Measurements from ENCODE around the gene CHST3.
"Not testable (repeated sequence)": the region's sequence is repeated elsewhere in the genome, so short reads cannot be mapped to it uniquely, and the experiment has no call there.

Gene CHST3

DNA sequence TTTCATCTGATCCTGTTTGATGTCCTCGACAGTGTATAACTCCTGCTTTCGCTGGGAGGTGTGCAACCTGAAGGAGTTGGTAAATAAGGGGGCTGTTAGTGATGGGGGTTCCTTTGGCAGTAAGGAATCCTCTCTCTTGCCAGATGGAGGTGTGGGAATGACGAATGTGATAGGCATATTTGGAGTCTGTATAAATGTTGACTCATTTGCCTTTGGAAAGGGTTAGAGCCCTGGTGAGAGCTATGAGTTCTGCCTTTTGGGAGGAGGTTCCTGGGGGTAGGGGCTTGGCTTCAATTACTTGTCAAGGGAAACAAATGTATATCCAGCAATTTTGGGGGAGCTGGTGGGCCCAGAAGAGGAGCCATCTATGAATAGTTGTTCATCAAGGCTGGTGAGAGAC lies 11.4 kb upstream of the CHST3 start:
- DNase-seq, result no peak

DNA sequence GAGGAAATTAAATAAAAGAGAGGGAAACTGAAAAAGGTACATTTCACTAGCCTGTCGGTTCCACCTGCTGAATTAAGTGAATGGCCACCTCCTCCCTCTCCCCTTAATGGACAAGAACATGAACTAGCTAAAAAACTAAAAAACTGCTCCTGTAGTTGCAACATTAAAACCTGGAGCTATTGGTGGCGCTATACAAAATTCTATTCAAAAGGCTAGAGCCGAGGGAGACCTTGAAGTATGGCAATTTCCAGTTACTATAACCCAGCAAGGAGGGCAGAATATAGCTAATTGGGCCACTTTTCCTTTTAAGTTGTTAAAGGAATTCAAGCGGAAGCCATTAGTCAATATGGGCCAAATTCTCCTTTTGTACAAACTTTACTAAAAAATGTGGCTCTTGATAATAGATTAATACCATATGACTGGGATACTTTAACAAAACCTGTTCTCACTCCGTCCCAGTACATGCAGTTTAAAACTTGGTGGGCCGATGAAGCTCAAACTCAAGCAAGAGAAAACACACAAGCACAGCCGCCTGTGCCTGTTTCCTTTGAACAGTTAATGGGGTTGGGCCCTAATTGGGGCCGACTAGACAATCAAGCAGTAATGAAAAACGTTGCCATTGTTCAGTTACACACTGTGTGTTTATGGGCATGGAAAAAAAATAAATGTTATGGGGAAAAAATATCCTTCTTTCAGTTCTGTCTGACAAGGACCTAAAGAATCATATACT lies 6.5 kb upstream of the CHST3 start:
- no peak for DNase-seq

DNA sequence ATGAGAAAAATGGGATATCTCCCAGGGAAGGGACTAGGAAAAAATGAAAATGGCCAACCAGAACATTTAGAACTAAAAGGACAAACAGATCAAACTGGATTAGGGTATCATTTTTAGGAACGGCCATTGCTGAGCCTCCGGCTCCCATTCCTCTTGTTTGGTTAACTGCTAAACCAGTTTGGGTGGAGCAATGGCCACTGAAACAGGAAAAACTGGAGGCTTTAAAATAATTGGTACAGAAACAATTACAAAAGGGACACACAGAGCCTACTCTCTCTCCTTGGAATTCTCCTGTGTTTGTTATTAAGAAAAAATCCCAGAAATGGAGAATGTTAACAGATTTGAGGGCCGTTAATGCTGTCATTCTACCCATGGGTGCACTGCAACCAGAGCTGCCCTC lies 4.7 kb upstream of the CHST3 start:
- no peak for DNase-seq

DNA sequence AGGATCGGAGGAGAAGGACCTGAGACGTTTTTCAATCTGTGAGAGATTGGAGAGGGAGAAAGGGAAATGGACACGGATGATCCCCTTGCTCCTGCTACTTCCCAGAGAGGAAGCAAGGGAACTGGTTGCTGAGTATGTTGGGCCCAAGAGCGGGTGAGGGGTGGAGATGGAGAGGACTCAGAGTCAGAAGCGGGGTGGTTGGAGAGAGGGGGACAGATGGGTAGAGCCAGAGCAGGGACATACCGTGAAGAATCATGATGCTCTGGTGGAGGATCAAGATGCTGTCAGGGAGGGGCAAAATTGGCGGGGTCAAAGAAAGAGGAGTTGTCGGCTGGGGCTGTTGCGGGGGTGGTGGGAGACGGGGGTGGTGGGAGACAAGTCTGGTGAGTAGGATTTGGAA lies 2.4 kb upstream of the CHST3 start:
- no peak for DNase-seq

DNA sequence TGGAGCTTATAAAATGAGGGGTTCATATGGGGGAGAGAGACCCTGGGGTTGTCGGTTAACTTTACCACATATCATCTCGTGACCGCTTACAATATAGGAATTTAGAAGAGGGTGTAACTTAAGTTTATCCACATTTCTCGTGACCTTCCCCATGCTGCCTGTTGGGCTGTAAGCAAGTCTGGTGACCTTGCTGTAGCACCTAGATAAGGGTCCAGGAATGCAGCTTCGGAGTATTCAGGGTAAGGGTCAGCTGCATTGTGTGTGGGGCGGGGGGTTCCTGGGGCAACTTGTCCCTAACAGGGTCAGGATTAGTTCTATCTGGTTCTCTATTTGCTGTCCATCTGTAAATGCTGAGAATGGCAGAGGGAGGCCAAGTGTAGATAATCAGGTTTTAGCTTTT lies 1.3 kb upstream of the CHST3 start:
- no peak for DNase-seq

DNA sequence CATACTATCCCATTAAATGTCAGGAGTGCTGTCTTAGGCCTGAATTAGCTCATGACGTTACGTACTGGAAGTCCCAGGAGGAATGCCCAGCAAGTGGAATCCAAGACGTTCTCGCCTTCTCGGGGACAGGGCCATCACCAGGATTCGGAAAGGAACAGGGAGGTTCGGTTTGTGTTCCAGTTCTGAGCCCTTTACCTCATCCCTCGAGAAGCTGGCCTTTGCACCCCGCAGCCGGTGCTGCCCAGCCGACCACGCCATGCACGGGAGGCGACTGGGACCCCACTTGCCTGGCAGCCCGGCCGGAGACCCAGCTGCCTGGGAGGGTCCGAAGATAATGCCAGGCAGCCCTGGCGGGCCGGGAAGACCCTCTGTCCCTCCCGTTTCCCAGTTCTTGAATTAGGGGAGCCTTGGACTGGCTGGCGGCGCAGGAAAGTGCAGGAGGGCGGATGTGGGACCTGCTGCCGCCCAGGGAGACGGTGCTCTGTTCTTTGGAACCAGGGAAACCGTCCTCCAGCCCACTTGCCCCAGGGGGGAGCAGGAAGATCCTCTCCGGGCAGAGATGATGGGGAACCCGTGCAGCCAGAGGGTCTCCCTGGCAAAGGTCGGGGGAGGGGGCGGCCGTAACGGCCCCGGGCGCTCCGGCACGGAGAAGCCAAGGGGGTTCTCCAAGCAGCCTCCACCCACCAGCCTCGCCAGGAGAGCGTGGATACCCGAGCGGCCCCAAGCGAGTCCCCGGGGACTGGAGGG lies 671 bp upstream of the CHST3 start:
- DNase-seq, result no peak

DNA sequence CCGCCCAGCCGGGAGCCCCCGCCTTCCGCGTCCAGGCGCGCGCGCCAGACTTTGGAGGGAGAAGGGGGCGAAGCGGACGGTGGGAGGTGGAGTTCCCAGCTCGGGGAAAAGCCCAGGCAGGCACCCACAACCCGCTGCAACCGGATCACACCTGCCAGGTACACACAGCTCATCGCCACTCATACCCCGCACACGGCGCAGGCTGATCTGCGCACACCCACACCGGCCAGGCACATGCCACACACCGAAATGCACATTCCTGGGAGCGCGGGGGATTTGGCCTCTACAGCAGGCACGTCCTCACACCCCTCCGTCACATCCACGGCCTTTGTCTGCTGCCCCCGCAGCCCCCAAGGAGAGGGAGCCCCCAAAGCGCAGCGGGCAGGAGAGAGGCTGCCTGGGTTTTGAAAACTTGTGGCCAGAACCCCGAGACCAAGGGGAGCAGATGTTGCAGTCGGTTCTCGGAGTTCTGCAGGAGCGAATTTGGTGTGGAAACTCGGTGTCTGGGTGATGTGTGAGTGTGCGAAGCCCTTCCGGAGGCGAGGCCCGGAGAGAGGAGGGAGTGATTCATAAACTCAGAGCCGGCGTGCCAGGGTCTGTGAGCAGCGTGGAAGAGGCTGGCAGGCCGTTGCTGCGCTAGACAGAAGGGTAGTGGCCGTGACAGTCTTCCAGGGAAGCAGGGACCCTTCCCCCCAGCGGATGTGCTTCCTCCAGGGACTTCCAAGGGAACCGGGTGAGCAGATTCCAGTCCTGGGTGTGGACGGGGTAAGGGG lies 734 bp downstream of the CHST3 start:
- DNase-seq, result peak; percentile 63 to 70

DNA sequence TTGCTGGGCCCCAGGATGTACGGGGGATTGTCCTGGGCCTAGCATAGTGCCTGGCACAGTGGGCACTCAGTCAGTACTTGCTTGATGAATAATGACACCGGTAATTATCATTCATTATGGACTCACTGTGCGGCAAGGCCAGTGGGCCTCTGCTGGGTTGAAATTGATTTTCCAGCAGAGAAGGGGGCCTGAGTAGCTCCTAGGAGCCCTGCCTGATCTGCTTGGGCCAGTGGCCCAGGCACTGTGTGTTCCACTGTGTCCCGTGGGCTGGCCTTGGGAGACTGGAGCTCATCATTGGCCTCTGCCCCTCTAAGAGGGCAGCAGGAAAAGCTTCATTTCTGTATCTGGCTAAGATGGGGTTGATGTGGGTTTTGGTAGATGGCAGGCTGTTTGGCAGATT lies 1.4 kb downstream of the CHST3 start:
- no peak for DNase-seq

DNA sequence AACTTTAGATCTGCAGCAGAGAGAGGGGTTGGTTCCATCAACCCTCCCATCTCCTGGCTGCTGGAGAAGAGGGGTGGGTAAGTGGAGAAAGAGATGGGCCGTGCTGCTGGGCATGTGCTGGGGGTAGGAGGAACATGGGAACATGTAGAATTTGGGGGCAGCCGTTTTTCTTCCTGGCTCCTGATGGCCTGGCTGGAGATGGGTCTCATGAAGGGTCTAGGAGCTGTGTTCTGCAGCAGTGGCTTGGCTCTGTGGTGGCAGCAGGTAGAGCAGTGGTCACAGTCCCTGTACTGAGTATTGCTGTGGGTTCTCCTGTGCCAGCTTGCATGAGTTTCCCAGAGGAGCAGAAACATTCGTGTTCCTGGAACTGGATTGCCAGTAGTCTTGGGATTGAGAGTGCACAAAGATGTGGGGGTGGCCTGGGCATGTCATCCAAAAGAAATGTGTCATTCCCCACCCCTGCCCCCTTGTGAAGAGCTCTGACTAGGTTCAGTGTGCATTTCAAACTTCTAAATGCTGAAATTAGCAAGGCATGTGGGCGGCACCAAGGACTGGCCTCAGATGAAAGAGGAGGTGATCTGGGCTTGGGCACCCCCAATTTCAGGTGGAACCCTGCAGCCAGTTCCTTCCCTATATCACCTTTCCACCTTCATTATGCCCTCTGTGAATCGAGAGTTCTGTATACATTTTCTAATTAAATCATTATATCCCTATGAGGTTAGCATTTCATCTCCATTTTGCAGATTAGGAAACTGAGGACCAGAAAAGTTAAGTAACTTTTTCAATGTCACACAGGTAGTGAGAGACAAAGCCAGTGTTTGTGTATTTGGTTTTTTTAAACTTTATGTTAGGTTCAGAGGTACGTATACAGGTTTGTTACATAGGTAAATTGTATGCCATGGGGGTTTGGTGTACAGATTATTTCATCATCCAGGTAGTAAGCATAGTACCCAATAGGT lies 2.1 kb downstream of the CHST3 start:
- DNase-seq, result peak in 1 of 2 experiments; percentile 27

DNA sequence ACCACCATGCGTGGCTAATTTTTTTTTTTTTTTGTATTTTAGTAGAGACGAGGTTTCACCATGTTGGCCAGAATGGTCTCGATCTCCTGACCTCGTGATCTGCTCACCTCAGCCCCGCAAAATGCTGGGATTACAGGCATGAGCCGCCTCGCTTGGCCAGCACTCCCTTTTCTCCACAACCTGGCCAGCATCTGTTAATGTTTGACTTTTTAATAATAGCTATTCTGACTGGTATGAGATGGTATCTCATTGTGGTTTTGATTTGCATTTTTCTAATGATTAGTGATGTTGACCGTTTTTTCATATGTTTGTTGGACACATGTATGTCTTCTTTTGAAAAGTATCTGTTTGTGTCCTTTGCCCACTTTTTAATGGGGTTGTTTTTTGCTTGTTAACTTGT lies 3.8 kb downstream of the CHST3 start:
- DNase-seq, result not testable (repeated sequence)

DNA sequence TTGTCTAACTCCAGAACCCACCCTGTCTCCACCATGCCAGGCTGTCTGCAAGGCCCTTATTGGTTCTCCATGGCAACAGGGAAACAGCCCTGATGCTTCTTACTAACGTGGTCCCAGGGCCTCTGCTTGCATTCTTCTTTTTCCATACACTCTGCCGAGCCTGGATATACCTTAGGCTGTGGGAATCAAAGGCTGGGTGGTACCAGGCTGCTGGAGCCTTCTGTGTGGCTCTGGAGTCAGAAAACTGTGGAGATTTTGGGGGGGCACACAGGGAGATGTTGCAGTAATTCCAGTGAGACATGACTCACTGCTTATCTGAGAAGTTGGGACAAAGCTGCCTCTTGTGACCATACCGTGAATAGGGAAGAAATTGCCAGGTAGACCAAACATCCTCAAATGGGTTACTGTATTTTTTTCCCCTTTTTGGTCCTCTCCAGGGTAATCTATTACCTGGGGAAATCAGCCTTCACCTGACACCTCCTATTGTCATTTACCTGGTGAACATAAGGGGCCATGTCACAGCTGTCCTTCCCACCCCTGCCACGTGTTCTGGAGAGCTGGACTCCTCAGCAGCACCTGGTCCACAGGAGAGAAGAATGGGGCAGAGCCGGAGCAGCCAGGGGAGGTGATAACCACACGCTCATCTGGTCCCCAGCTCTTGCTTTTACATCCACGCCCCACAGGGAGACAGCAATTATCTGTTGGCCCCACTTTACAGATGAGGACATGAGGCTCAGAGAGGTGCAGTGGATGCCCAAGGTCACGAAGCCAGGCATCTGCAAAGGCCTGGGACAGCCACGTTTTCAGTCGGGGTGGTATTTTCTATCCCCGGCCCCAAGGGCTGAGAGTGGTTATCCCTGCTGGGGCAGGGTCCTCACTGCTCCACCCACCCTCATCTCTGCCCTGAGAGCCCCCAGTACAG lies 4.6 kb downstream of the CHST3 start:
- DNase-seq, result no peak

DNA sequence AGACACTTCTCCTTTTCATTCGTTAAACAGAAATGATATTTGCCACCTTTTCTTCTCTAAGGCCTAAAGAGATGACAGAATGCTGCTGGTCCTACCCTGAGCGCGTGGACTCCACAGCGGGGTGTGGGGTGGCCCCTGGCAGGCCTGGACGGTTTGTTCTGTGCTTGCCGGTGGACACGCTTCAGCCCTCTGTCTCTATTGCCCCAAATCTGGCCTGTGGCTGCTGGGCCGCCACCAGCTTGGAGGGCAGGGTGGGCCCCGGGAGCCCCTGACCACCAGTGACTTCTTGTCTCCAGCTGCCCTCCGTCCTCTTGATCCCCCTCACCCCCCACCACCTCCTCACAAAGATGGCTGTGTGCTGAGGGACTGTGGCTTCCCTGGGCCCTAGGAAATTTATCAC lies 5.7 kb downstream of the CHST3 start:
- no peak for DNase-seq

DNA sequence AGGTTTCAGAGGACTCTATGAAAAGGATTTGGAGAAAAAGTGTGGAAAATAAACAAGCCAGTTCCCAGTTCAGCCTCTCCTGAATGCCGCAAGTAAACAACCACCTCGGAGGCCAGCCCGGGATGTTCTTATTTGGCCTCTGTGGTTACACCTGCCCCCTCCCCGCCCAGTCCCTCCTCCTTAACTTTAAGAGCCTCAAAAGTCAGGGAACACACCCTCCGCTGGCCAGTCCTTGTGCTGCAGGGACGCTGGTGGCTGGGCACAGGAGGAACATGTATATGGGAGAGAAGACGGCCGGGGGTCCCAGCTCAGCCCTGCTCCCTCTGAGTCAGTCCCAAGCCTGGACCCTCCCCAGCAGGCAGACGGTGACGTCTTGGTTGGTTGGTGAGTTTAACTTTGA lies 6.1 kb downstream of the CHST3 start:
- peak in 1 of 2 experiments; percentile 27 for DNase-seq

DNA sequence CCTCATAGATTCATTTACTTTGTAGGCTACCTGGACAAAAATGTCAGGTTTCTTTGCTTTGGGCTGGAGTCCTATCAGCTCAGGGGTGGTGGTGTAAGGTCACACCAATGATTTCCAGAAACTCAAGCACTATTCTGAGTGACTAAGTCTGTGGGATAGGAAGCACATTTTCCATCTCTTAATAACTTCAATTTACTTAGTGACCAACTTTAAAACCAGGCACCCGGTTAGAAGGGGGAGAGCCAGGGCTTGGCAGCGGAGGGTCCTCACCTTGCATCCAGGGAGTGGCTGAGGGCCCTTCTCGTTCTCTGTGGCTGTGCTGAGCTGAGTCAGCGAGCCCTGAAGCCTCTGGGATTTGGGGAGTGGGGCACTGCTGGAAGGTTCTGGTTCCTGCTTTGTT lies 6.7 kb downstream of the CHST3 start:
- no peak for DNase-seq

DNA sequence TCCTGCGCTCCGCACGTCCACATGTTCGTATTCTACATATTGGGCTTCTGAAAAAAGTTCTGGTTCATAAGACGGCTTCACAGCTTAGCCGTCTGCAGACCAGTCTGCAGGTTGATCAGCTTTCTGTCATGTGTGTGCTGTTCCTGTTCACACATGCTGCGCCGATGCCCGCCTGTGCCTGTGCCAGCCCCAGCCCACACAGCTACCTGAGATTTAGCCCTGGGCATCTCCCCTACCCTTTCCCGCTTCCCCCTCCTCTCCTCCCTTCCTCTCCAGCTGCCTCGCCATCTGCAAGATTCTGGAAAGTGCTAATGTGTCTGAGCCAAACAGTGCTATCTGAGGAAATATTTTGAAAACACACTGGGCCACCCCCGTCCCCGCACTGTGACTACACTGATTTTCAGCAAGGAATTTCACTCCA lies 7.1 kb downstream of the CHST3 start:
- DNase-seq, result no peak

DNA sequence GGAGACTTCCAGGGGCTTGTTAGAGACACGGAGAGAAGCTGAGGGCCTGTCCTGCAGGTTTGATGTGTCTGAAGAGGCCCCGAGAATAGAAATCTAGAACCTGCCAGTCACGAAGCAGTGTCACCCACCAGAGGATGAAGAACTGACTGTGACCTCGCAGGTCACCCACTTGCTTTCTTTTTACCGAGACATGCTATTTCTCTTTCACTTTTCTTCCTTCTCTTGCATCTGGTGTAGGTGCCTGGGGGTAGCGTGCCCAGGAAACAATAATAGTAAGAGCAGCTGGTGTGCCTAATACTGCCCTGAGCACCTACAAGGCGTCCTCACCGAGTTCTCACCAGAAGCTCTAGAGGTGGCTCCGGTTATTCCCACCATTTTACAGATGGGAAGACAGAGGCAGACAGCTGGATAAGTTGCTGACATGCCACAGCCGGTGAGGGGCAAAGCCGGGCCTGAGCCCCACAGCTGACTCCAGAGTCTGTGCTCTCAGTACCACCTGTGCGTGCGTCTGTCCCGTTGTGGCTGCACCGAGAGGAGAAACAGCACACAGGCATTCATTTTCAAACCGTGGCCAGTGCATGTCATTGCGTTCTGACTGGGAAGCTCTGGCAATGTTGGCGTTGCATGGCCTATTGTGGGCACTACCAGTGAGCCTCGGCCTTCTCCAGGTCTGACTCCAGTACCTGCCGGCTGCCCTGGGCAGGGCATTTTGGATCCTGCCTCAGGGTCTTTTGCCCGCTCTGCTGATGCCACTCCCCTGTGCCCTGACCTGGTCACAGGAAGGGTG lies 7.8 kb downstream of the CHST3 start:
- peak in 1 of 2 experiments; percentile 22 for DNase-seq

DNA sequence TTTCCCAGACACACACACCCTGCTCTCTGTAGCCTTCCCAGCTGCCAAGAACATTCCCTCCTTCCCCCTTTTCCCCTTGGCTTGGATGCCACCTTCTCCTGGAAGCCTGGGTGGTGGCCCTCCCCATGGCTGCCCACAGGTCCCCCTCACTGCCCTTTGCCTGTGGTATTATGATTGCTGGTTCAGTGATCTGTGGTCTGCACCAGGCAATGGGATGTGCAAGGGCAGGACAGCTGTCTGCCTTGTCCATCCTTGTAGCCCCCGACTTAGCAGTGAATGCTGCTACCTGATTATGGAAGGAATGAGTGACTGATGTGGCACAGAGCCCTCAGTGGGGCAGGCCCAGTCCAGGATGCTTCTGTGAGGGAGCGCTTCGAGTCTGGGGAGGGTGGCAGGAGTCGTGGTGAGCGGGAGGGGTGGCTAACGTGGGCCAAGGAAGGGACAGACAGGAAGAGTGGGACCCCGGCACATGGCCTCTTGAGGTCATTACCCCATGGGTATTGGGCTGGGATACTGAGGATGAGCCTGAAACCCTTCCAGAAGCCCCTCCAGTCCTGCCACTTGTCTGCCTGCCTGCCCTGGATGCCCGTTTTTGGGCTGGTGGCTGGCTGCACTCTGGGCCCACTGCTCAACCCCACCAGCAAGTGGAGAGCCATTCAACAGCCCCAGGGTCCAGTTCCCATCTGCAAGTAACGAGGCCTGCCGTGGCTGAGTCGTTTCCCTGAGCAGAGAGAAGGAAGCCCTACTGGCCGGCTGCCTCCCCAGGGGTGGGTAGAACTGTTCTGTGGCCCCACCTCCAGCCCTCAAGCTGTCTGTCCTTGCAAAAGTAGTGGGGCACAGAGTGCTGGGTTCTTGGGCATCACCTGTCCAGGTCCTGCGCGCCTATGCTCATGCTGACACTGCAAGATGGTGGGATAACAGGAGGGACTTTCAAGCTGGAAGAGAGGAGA lies 8.8 kb downstream of the CHST3 start:
- peak in 1 of 2 experiments; percentile 21 for DNase-seq

DNA sequence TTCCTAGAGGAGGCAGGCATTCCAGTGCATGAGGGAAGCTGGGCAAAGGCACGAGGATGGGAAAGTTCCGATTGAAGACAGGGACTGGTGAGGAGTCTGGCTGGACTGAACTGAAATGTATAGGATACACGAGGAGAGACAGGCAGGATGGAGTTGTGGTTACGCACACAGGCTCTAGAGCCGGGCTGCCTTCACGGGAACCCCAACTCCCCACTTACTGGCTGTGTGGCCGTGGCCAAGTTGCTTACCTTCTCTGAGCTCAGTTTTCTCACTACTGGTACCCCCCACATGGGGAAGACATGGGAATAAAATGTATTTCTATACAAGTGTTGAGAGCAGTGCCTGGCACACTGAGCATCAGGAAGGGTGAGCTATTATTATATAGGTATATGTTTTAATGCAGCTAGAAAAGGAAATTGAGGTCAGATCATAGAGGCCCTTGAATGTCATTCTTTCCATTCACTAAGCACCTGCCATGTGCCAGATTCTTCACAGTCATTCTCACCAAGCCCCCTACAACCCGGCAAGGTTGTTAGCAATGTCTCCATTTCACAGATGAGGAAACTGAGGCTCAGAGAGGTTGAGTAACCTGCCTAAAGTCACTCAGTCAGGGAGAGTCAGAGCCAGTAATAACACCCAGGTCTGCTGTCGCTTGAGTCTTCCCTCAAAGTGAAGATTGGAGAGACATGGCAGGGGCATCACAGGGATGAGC lies 9.7 kb downstream of the CHST3 start:
- DNase-seq, result peak in 1 of 2 experiments; percentile 28

Data from activated T-cell treated with anti-CD3 and anti-CD28 coated beads, Interleukin-2, amount 50 U/mL, for 48 hours (primary cell).